Body of pancreas (tissue), 4 donors: ENCODE data around the gene ZNF654.

ENCODE experiments used
- POLR2A ChIP-seq, 3 donors: fragments of 450-650 bp; IDR thresholded peaks; one replicate each; pipeline ENCODE4 v1.6.1; 2016; ENCODE audit warnings: antibody characterized with exemption in 3 of 3, mild to moderate bottlenecking in 2 of 3
- TF ChIP-seq, protein P1 (sequence below), 7 experiments: fragments of 450-650 bp in 4 of 7; fragments of 200-600 bp in 3 of 7; sonication (generic) in 3 of 7; IDR thresholded peaks; one replicate each; pipeline ENCODE4 v1.5.1; 2016 to 2019; ENCODE audit warnings: antibody characterized with exemption in 7 of 7

DNA sequence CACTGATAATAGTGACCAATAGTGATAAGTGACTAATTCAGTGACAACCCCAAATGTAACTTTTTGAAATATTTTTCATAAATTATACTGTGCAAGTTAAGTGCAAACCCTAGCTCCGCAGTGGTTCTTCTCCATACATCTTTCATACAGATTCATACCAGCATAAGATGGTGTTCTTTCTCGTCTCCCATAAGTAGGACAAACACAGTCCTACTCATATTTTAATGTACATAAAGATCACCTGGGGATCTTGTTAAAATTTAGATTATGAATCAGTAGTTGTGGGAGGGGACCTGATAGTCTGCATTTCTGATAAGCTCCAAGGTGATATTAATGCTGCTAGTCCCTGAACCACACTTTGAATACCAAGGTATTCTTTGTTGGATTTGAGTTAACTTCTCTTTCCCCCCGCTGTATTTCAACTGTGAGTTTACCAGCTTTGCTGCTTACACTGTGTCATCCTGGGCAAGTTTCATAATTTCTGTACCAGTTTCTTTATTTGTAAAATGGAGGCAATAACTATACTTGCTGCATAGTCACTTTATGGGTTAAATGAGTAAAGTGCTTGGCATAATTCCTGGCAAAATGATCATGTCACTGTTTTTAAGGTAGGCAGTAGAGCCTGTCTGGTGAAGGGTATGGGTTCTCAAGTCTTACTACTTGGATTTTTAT is 56.0 kb downstream of the ZNF654 start:
- TF ChIP-seq, protein P1, sequence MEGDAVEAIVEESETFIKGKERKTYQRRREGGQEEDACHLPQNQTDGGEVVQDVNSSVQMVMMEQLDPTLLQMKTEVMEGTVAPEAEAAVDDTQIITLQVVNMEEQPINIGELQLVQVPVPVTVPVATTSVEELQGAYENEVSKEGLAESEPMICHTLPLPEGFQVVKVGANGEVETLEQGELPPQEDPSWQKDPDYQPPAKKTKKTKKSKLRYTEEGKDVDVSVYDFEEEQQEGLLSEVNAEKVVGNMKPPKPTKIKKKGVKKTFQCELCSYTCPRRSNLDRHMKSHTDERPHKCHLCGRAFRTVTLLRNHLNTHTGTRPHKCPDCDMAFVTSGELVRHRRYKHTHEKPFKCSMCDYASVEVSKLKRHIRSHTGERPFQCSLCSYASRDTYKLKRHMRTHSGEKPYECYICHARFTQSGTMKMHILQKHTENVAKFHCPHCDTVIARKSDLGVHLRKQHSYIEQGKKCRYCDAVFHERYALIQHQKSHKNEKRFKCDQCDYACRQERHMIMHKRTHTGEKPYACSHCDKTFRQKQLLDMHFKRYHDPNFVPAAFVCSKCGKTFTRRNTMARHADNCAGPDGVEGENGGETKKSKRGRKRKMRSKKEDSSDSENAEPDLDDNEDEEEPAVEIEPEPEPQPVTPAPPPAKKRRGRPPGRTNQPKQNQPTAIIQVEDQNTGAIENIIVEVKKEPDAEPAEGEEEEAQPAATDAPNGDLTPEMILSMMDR (IDR thresholded peaks at IDR 0.05), result no peak
- no peak for TF ChIP-seq POLR2A (IDR thresholded peaks at IDR 0.05)
